ENCODE measurements around the gene SEC24C.
"Not testable (repeated sequence)": the region's sequence is repeated elsewhere in the genome, so short reads cannot be mapped to it uniquely, and the experiment has no call there.

Gene SEC24C

GRCh38 chr10:73743905-73744663 is at the start of gene SEC24C:
Gene SEC24C (plus strand): TSS chr10:73744372. CDS start chr10:73746833, 2,461 bp downstream.
- peak; percentile 99 for DNase-seq

DNA sequence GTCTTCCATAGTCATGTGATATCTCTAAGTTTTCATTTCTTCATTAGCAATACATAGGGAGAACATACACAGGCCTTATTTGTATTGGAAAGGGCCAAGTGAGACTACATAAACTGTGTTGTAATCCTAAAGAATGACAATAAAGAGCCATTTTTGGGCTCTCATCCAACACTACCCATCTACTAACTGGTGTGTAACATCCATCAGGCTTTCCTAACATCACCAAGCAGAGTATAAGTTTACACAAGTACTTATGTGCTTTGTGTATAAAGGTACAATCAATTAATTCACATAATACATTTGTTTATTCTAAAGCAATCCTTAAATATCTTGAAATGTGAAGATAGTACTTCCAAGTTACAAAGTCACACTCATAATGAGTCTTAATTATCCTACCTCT is 48.9 kb upstream of the SEC24C start:
- not testable (repeated sequence) for DNase-seq

DNA sequence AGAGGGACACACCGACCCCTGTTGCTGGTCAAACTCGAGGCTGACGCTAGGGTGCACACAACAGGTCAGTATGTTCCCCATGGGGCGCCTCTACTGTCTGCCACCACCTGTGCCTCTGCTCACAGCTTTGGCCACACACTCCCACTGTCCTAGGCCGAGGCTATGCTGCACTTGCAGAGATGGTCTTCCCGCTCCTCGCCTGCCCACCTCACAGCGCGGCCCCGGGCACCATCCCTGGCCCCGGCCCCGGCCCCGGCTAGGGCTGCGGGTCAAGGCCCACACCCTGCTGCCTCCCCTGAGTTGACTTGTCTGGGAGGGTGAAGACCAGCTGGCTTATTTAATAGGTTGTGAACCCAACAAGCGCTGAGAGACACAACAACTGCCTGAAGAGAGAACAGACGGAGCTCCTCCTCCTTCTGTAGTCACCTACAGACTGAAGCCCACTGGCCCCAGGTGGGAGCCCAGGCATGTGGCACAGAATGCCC is 46.5 kb upstream of the SEC24C start, which contains the start of gene AGAP5:
AGAP5 (minus strand) TSS at position 435 of the 485 bp plus-strand sequence; CDS start at position 81, 354 bp downstream.
- not testable (repeated sequence) for DNase-seq

- not testable (repeated sequence) for DNase-seq
These were observed 45.4 kb upstream of the SEC24C start for GRCh38 chr10:73698819-73699218.

DNA sequence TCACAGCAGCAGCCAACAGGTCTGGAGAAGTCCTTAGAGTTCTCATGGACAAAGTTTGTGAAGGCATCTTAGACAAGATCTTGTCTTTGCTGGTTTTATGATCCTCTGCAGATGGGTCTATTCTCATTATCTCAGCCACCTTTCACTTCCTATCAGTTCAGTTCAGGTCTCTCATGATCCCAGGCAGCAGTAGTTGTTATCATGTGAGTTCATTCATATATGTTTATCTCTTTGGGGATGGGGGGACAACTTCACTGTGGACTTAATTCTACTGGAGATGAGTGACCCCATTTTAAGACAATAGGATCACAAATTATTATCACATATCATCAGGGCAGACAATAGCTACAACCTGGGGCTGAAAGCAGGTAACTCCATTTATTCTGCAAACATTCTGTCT is 40.2 kb upstream of the SEC24C start:
- DNase-seq, result not testable (repeated sequence)

GRCh38 chr10:73705506-73706072 is 38.6 kb upstream of the SEC24C start:
- DNase-seq, result not testable (repeated sequence)

- not testable (repeated sequence) for DNase-seq
These were observed 37.7 kb upstream of the SEC24C start for GRCh38 chr10:73706488-73706887.

GRCh38 chr10:73707628-73708027 is 36.5 kb upstream of the SEC24C start:
- DNase-seq, result not testable (repeated sequence)

GRCh38 chr10:73708122-73708521 is 36.0 kb upstream of the SEC24C start:
- not testable (repeated sequence) for DNase-seq

DNA sequence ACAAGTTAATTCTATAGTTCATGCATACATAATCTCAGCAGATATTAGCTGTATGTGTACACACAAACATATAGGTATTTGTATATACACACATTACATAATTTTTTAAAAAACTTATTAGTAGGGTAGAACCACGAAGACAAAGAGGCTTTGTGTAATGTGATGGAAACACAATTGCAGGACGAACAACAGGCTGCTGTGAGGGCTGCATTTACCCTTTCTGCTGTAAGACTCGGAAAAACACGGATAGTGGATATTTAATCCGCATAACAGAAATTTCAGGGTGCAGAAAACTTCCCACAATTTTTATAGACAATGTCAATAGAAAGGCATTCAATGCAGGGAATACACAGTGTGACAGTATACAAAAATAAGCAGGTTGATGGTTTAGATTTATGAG is 32.5 kb upstream of the SEC24C start:
- DNase-seq, result not testable (repeated sequence)

DNA sequence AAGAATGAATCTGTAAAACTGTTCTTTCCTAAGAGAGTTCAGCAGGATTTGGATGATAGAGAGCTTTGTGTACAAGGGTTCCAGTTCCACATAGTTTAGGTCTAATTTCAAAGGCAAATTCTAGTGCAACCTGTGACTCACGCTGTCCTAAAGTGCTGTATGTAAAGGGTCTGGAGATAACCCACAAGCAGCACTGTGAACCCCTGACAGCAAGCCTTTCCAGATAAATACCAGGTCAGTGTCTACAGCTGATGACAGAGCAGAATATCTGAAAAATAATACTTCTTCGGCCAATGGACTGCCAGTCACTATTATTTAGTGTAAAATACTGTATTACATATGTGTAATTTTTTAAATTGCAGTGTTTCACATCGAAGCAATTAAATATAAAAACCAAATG is 30.3 kb upstream of the SEC24C start:
- not testable (repeated sequence) for DNase-seq

DNA sequence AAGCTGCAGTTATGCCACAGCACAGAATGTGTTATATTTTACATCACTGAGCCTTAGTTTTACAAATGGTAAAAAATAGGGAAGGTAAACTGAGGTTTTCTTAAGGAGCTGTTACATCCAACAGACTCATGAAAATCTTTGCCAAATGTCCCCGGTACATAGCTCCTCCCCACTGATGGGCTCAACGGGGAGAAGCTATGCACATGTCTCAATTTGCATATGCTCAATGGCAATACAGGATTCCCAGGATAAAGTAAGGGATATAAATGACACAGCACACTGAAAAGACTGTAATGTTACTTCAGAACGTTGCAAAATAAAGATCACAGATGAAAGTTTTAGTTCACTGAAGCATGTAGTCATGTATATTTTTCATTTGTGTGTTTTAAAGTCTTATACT is 29.7 kb upstream of the SEC24C start:
- DNase-seq, result not testable (repeated sequence)

DNA sequence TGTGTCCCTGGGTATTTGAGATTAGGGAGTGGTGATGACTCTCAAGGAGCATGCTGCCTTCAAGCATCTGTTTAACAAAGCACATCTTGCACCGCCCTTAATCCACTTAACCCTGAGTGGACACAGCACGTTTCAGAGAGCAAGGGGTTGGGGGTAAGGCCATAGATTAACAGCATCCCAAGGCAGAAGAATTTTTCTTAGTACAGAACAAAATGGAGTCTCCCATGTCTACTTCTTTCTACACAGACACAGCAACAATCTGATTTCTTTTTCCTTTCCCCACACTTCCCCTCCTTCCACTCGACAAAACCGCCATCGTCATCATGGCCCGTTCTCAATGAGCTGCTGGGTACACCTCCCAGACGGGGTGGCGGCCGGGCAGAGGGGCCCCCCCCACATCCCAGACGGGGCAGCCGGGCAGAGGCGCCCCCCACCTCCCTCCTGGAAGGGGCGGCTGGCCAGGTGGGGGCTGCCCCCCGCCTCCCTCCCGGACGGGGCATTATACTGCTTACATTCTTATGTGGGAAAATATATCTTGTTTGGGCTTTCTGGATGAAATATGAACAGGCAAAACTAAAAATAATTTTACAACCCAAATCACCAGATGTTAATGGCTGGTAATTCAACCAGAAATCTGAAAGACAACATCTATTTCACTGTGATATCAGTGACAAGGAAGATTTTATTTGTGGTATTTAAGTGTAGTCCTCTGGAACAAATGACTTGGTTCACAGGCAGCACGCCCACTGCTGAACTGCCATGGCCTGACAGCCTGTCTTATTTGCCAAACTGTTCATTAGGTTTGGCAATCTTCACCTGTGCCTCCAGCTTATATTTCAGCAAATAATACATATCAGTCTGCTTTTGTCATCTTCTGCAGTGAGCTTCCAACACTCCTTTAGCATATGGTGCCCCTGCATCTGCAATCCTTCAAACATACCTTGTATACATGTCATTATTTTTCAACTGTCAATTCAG is 28.7 kb upstream of the SEC24C start:
- not testable (repeated sequence) for DNase-seq

DNA sequence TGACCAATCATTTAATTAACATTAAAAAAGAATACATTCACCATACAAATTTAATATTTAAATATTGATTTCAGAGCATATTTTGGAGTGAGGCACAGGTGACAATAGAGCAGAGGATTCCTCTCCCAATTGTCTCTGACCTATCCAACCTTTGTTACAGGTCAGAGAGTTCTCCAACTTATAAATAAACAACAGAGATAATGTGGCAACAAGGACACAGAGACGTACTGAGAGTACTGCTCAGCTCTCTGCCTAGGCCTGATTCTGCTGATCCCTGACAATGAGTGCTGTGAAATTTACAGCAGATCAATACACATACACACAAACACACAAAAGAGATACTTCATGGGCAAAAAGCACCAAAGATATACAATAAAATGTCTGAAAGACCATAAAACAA is 27.9 kb upstream of the SEC24C start:
- DNase-seq, result no peak

GRCh38 chr10:73717556-73717955 is 26.6 kb upstream of the SEC24C start:
- peak; percentile 60 to 72 for DNase-seq

GRCh38 chr10:73720561-73720960 is 23.6 kb upstream of the SEC24C start:
- DNase-seq, result not testable (repeated sequence)

GRCh38 chr10:73723516-73723915 is 20.7 kb upstream of the SEC24C start:
- no peak for DNase-seq

DNA sequence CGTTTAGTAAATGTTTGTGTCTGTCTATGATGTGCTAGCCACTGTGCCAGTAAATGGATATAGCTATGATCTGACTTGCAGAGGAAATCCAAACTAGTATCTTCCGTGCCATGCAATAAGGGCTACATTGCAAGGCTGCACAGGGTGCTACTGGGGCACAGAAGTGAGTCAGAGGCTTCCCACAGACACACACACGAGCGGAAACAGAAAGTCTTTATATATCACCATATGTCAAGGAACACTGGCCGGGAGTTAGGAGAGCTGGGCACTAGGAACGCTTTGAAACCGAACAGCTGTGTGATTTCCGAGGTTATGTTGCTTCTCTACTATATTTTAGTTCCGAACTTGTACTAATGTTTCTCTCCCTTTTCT is 14.4 kb upstream of the SEC24C start:
- DNase-seq, result peak in 1 of 2 experiments; percentile 71

GRCh38 chr10:73730153-73730906 is 13.8 kb upstream of the SEC24C start:
- peak; percentile 95 to 98 for DNase-seq

GRCh38 chr10:73731588-73732375 is 12.4 kb upstream of the SEC24C start:
- DNase-seq, result no peak

DNA sequence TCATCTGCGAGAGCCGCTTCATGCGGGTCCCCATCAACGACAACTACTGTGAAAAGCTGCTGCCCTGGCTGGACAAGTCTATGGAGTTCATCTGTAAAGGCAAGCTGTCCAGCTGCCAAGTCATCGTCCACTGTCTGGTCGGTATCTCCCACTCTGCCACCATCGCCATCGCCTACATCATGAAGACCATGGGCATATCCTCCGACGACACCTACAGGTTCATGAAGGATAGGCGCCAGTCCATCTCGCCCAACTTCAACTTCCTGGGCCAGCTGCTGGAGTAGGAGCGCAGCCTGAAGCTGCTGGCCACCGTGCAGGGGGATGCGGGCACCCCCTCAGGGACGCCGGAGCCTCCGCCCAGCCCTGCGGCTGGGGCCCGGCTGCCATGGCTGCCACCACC is 11.7 kb upstream of the SEC24C start:
- no peak for DNase-seq

Measured in Kasumi-1 (cell line).